ENCODE data around the gene SNX7. TPM values are rescaled to one million over a fixed set of nuclear protein-coding genes. Genes with fewer than 3 reads are reported as not detected.

The SNX7 gene
- total and polyA plus RNA-seq, 2 donors (not counting 1 experiment from before 2014, with no cell fraction given): 48.6 to 60.9 TPM

DNA sequence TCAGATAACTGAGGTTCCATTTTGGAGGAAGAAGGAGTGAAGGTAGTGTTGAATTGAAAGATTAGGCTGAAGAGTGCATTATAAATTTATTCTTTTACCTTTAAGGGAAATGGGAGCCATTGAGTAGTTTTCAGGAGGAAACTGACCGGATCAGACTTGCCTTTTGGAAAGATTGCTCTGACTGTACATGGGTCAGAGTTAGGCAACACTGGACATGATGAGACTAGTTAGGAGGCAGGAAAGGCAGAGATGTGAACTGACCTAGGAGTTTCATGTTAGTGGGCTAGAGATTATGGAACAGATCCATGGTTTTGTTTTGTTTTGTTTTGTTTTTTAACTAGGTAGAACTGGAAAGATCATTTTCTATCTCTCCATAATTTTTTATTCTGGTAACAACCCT is 78.2 kb downstream of the SNX7 start:
- Histone ChIP-seq H3K27ac (ENCODE audit: insufficient read depth, low read length) (no peak overlapping the region), H3K36me3 (ENCODE audit: control insufficient read depth, insufficient read depth, low read length) (no peaks in the 10 kb centered on the region), H3K27me3 (ENCODE audit: control insufficient read depth, insufficient read depth, low read length) (no peaks in the 10 kb centered on the region), H3K4me3 (replicated peaks in 1 of 4; ENCODE audit: control extremely low read depth in 1 of 4, insufficient read depth in 1 of 4, low read depth in 3 of 4, low read length in 4 of 4) (no peak overlapping the region), H3K4me1 (ENCODE audit: control insufficient read depth, extremely low read depth, insufficient read depth, low read length) (no peaks in the 10 kb centered on the region), H3K79me2 (ENCODE audit: control insufficient read depth, insufficient read depth, low read length) (no peaks in the 10 kb centered on the region), H3K9ac (ENCODE audit: insufficient read depth, low read length) (no peak overlapping the region), H4K20me1 (ENCODE audit: control insufficient read depth, extremely low read depth, insufficient read depth, low read length) (no peaks in the 10 kb centered on the region), H2AFZ (ENCODE audit: low read length) (no peak overlapping the region), H3K9me3 (ENCODE audit: control insufficient read depth, insufficient read depth, low read depth, low read length) (no peaks in the 10 kb centered on the region), H3K4me2 (ENCODE audit: extremely low read depth, insufficient read depth, low read length) (no peak overlapping the region)
- no peak for DNase-seq (ENCODE audit: low read depth in 2 of 2)
- TF ChIP-seq, protein P1, sequence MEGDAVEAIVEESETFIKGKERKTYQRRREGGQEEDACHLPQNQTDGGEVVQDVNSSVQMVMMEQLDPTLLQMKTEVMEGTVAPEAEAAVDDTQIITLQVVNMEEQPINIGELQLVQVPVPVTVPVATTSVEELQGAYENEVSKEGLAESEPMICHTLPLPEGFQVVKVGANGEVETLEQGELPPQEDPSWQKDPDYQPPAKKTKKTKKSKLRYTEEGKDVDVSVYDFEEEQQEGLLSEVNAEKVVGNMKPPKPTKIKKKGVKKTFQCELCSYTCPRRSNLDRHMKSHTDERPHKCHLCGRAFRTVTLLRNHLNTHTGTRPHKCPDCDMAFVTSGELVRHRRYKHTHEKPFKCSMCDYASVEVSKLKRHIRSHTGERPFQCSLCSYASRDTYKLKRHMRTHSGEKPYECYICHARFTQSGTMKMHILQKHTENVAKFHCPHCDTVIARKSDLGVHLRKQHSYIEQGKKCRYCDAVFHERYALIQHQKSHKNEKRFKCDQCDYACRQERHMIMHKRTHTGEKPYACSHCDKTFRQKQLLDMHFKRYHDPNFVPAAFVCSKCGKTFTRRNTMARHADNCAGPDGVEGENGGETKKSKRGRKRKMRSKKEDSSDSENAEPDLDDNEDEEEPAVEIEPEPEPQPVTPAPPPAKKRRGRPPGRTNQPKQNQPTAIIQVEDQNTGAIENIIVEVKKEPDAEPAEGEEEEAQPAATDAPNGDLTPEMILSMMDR (conservative IDR thresholded peaks at IDR 0.05 in 1 of 2, IDR thresholded peaks at IDR 0.05 in 1 of 2; ENCODE audit: low read depth in 1 of 2, low read length in 2 of 2): no peak
- TF ChIP-seq EZH2 (IDR thresholded peaks at IDR 0.05; ENCODE audit: low read length, missing control alignments): no peak

DNA sequence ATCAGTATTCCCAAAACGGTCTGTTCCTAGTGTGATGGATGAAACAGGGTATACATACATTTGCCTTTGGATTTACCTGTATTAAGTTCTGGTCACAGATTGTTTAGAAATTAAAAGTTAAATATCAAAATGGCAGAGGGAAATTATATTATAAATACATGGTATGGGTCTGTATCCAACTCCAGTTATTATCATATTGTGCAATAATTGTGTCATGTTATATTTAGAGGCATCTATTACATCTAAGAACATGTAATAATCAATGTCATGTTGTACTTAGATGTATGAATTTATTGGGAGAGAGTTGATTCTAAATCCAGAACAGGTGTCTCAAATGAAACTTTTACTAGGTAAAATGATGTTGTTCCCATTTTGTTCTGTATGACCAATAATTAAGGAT is 79.6 kb downstream of the SNX7 start:
- no peaks in the 10 kb centered on the region for H3K79me2 ChIP-seq (ENCODE audit: control insufficient read depth, insufficient read depth, low read length)
- H3K27ac ChIP-seq (ENCODE audit: insufficient read depth, low read length): no peak overlapping the region
- TF ChIP-seq, protein P1 (conservative IDR thresholded peaks at IDR 0.05 in 1 of 2, IDR thresholded peaks at IDR 0.05 in 1 of 2; ENCODE audit: low read depth in 1 of 2, low read length in 2 of 2): no peak
- no peaks in the 10 kb centered on the region for H3K9me3 ChIP-seq (ENCODE audit: control insufficient read depth, insufficient read depth, low read depth, low read length)
- no peaks in the 10 kb centered on the region for H3K36me3 ChIP-seq (ENCODE audit: control insufficient read depth, insufficient read depth, low read length)
- no peaks in the 10 kb centered on the region for H3K4me1 ChIP-seq (ENCODE audit: control insufficient read depth, extremely low read depth, insufficient read depth, low read length)
- H3K9ac ChIP-seq (ENCODE audit: insufficient read depth, low read length): no peak overlapping the region
- no peaks in the 10 kb centered on the region for H3K27me3 ChIP-seq (ENCODE audit: control insufficient read depth, insufficient read depth, low read length)
- no peaks in the 10 kb centered on the region for H4K20me1 ChIP-seq (ENCODE audit: control insufficient read depth, extremely low read depth, insufficient read depth, low read length)
- H2AFZ ChIP-seq (ENCODE audit: low read length): no peak overlapping the region
- no peak overlapping the region for H3K4me2 ChIP-seq (ENCODE audit: extremely low read depth, insufficient read depth, low read length)
- no peak overlapping the region for H3K4me3 ChIP-seq (replicated peaks in 1 of 4; ENCODE audit: control extremely low read depth in 1 of 4, insufficient read depth in 1 of 4, low read depth in 3 of 4, low read length in 4 of 4)
- no peak for DNase-seq (ENCODE audit: low read depth in 2 of 2)

DNA sequence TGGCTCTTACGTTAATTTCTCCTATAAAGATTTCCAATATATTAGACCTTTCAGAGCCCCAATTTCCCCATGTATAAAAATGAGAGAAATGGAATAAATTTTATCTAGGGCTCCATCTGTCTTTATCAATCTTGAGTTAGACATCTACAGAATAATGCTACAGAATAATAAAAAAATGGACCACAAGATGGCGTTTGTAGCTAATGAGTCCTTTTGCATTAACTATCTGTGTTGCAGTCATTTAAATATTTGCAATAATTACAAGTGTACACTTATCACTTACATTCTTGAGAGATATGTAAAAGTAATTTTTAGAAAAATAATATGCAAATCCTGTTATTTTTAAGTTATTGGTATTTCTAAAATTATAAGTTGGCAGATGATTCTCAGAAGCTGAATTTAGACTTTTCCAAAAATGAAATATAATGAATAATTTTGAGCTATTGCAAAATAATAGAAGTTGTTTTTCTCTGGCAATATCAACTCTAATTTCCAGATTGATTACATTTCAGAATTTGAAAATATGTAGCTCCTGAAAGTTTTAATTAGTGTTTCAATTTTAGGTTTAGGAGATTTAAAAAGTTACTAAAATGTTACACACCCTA is 87.7 kb downstream of the SNX7 start:
- no peaks in the 10 kb centered on the region for H4K20me1 ChIP-seq (ENCODE audit: control insufficient read depth, extremely low read depth, insufficient read depth, low read length)
- peak; percentile 7 to 39 for DNase-seq (ENCODE audit: low read depth in 2 of 2)
- no peak overlapping the region for H3K4me2 ChIP-seq (ENCODE audit: extremely low read depth, insufficient read depth, low read length)
- no peaks in the 10 kb centered on the region for H3K36me3 ChIP-seq (ENCODE audit: control insufficient read depth, insufficient read depth, low read length)
- H3K27ac ChIP-seq (ENCODE audit: insufficient read depth, low read length): no peak overlapping the region
- H3K4me1 ChIP-seq (ENCODE audit: control insufficient read depth, extremely low read depth, insufficient read depth, low read length): no peaks in the 10 kb centered on the region
- H3K79me2 ChIP-seq (ENCODE audit: control insufficient read depth, insufficient read depth, low read length): no peaks in the 10 kb centered on the region
- H2AFZ ChIP-seq (ENCODE audit: low read length): no peak overlapping the region
- H3K9ac ChIP-seq (ENCODE audit: insufficient read depth, low read length): no peak overlapping the region
- TF ChIP-seq, protein P1 (conservative IDR thresholded peaks at IDR 0.05 in 1 of 2, IDR thresholded peaks at IDR 0.05 in 1 of 2; ENCODE audit: low read depth in 1 of 2, low read length in 2 of 2): peak in 1 of 2 donors; percentile 52
- no peak for TF ChIP-seq EZH2 (IDR thresholded peaks at IDR 0.05; ENCODE audit: low read length, missing control alignments)
- no peak overlapping the region for H3K4me3 ChIP-seq (replicated peaks in 1 of 4; ENCODE audit: control extremely low read depth in 1 of 4, insufficient read depth in 1 of 4, low read depth in 3 of 4, low read length in 4 of 4)
- H3K27me3 ChIP-seq (ENCODE audit: control insufficient read depth, insufficient read depth, low read length): no peaks in the 10 kb centered on the region
- no peaks in the 10 kb centered on the region for H3K9me3 ChIP-seq (ENCODE audit: control insufficient read depth, insufficient read depth, low read depth, low read length)
